A673 (cell line): ENCODE data around the gene PCK1. TPM values are rescaled to one million over a fixed set of nuclear protein-coding genes. Genes with fewer than 3 reads are reported as not detected.

Experiments
- BruUV-seq: library from RNA; stranded (reverse); fragments of 400-500 nt; replicated peaks from 2 replicates; lab custom pipeline; 2021; lab: Mats Ljungman, UMichigan
- CTCF ChIA-PET: fragments of 300-600 bp; sonication (Branson Sonifier 250); formaldehyde crosslinking; loops from one replicate; lab custom pipeline; 2022; ENCODE audit warnings: antibody characterized with exemption; lab: Charles Lee
- POLR2A ChIA-PET: fragments of 300-600 bp; sonication (Branson Sonifier 250); formaldehyde crosslinking; loops from one replicate; lab custom pipeline; 2022; ENCODE audit warnings: antibody characterized with exemption; ENCODE audit not compliant: low non-redundant PET; lab: Charles Lee
- DNase-seq: peaks from one replicate; pipeline ENCODE4 v3.0.0-alpha.2; 2015; ENCODE audit warnings: low spot score
- H3K27ac ChIP-seq: fragments of 200-600 bp; sonication (generic); 2 replicates; pipeline ENCODE4 v1.5.1; 2016; ENCODE audit warnings: mixed run types, low read depth, mild to moderate bottlenecking, mixed read lengths, antibody characterized with exemption, low read length; ENCODE audit not compliant: poor library complexity, severe bottlenecking
- H3K27me3 ChIP-seq: fragments of 200-600 bp; sonication (generic); replicated peaks from 2 replicates; pipeline ENCODE4 v1.6.1; 2017; ENCODE audit warnings: mixed run types, low read depth, mild to moderate bottlenecking, mixed read lengths, antibody characterized with exemption, low read length; ENCODE audit not compliant: insufficient read depth, poor library complexity
- H3K36me3 ChIP-seq: fragments of 200-600 bp; sonication (generic); 2 replicates; pipeline ENCODE4 v1.6.1; 2016; ENCODE audit warnings: mixed run types, mild to moderate bottlenecking, mixed read lengths, antibody characterized with exemption, low read length; ENCODE audit not compliant: insufficient read depth, poor library complexity, severe bottlenecking
- H3K4me1 ChIP-seq: fragments of 200-600 bp; sonication (generic); 2 replicates; pipeline ENCODE4 v1.6.1; 2017; ENCODE audit warnings: mixed run types, mild to moderate bottlenecking, mixed read lengths, antibody characterized with exemption, low read length; ENCODE audit not compliant: insufficient read depth, poor library complexity, severe bottlenecking
- H3K4me3 ChIP-seq: fragments of 200-600 bp; sonication (generic); 2 replicates; pipeline ENCODE4 v1.5.1; 2016; ENCODE audit warnings: low read depth, mixed run types, mild to moderate bottlenecking, mixed read lengths, low read length; ENCODE audit not compliant: poor library complexity, severe bottlenecking
- H3K9me3 ChIP-seq: fragments of 200-600 bp; sonication (generic); 2 replicates; pipeline ENCODE4 v1.6.1; 2016; ENCODE audit warnings: mixed run types, low read depth, mild to moderate bottlenecking, mixed read lengths, antibody characterized with exemption, low read length; ENCODE audit not compliant: poor library complexity, severe bottlenecking
- CTCF ChIP-seq: fragments of 300-800, 200-600 bp; sonication (generic); conservative IDR thresholded peaks from 2 replicates; pipeline ENCODE4 v1.5.1; 2017; ENCODE audit warnings: low read depth, mild to moderate bottlenecking, antibody characterized with exemption, low read length, moderate library complexity, mixed read lengths
- EZH2 ChIP-seq: fragments of 200-600 bp; sonication (generic); IDR thresholded peaks from 2 replicates; pipeline ENCODE4 v1.6.1; 2017; ENCODE audit warnings: borderline replicate concordance, low read depth, mild to moderate bottlenecking, mixed read lengths, antibody characterized with exemption, low read length; ENCODE audit not compliant: poor library complexity, severe bottlenecking
- intact Hi-C: fragments of 100-400 bp; cut with micrococcal nuclease; formaldehyde crosslinking; loops from one replicate; pipeline ENCODE4 v1.10.0; 2022; ENCODE audit not compliant: unreplicated experiment
- total RNA-seq: library from RNA; stranded (reverse); gene quantifications from 2 replicates; pipeline ENCODE4 v1.2.3, GENCODE V29; 2021

Gene PCK1
- total RNA-seq, 1 experiment from 2014 or later: not detected

- no peak overlapping the region for H3K27ac ChIP-seq
- no peak for DNase-seq
- H3K36me3 ChIP-seq: no peaks in the 10 kb centered on the region
- no peaks in the 10 kb centered on the region for H3K27me3 ChIP-seq
- H3K4me1 ChIP-seq: no peaks in the 10 kb centered on the region
- no peaks in the 10 kb centered on the region for H3K9me3 ChIP-seq
- POLR2A ChIA-PET: no interaction called here
- no TSS peak for BruUV-seq
- TF ChIP-seq CTCF (no peak), EZH2 (no peak)
- intact Hi-C loops: no loop called here
- CTCF ChIA-PET: no interaction called here
- no peak overlapping the region for H3K4me3 ChIP-seq
These were observed 708 bp downstream of the PCK1 start for GRCh38 chr20:57561356-57562279.

- POLR2A ChIA-PET: no interaction called here
- Histone ChIP-seq H3K27me3 (no peaks in the 10 kb centered on the region), H3K27ac (no peak overlapping the region), H3K4me1 (no peaks in the 10 kb centered on the region), H3K4me3 (no peak overlapping the region), H3K36me3 (no peaks in the 10 kb centered on the region), H3K9me3 (no peaks in the 10 kb centered on the region)
- TF ChIP-seq EZH2 (no peak), CTCF (no peak)
- CTCF ChIA-PET: no interaction called here
- intact Hi-C loops: no loop called here
- DNase-seq: no peak
- no TSS peak for BruUV-seq
These were observed 1.9 kb downstream of the PCK1 start for GRCh38 chr20:57562541-57563465.

GRCh38 chr20:57563522-57563921, 2.6 kb downstream of the PCK1 start:
- H3K9me3 ChIP-seq: no peaks in the 10 kb centered on the region
- H3K4me3 ChIP-seq: no peak overlapping the region
- H3K36me3 ChIP-seq: no peaks in the 10 kb centered on the region
- POLR2A ChIA-PET: no interaction called here
- intact Hi-C loops: no loop called here
- BruUV-seq: no TSS peak
- CTCF ChIA-PET: no interaction called here
- no peak overlapping the region for H3K27ac ChIP-seq
- H3K4me1 ChIP-seq: no peaks in the 10 kb centered on the region
- no peaks in the 10 kb centered on the region for H3K27me3 ChIP-seq
- DNase-seq: no peak
- TF ChIP-seq CTCF (no peak), EZH2 (no peak)
